ENCODE results near the gene SMIM29. TPM values are rescaled to one million over a fixed set of nuclear protein-coding genes. Genes with fewer than 3 reads are reported as not detected.

SMIM29 gene
- total RNA-seq, 6 experiments from 2014 or later: 35.0 to 44.8 (median 36.9) TPM

DNA sequence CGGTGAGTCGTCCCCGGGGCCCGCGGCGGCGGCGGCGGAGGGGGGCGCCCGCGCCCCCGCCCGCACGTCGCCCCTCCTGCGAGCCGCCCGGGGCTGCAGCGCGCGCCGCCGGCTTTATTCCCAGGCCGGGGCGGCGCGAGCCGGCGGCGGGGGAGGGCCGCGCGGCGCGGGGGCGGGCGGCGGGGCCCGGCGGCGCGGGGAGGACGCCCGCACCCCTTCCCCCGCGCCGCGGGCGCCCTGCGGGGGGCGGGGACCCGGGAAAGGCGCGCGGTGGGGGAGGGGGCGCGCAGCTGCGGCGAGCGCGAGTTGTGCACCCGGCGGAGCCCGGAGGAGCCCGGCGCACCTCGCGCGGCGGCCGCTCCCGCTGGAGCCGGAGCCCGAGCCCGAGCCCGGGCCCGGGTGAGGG lies 11.5 kb downstream of the SMIM29 start:
- Mint-ChIP-seq H3K36me3 (ENCODE audit: low read depth) (peaks cover 33% of the 10 kb centered on the region; the same call in 1 of the 2 replicates), H3K27ac (no peak overlapping the region), H3K4me3 (0 out of 2 replicates have a peak overlapping the region, but pooled peaks have one; percentile 78), H3K27me3 (ENCODE audit: insufficient read depth) (peaks cover 4% of the 10 kb centered on the region), H3K9me3 (no peaks in the 10 kb centered on the region), H3K4me1 (ENCODE audit: low read depth) (peaks cover 54% of the 10 kb centered on the region)
- no peak for TF ChIP-seq CTCF (IDR thresholded peaks at IDR 0.05)
- DNase-seq: no peak

DNA sequence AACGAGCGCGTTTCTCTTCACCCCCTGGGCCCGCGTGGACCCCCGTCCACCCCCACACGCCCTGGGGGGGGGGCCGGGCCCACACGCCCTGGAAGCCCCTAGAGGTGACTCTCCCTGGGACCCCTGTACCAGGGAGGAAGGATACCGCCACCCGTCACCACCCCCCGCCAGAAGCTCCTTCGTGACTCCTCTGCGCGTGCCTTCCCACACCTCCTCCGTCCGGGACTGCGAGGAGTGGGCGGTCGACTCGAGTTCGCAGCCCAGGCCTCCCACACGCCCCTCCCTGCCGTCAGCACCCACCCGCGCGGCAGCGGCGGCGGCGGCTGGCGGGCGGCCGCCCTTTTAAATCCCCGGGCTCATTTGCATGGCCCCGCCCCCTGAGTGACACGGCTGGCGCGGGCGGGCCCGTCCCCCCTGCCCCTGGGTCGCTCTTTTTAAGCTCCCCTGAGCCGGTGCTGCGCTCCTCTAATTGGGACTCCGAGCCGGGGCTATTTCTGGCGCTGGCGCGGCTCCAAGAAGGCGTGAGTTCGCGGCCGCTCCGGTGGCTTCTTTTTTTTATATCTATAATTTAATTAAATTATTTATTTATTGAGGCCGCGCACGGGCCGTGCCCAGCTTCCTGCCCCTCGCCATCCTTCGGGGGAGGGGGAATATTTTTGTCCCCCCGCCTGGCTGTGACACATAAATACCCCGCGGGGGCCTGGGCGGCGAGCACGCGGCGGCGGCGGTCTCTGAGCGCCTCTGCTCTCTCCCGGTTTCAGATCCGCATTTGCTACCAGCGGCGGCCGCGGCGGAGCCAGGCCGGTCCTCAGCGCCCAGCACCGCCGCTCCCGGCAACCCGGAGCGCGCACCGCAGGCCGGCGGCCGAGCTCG lies 12.1 kb downstream of the SMIM29 start, which contains the start of gene HMGA1:
TSS of gene HMGA1 (plus strand) at position 431 of the 873 bp plus-strand sequence. CDS start 3,908 bp downstream, outside the sequence.
- H3K4me1 Mint-ChIP-seq (ENCODE audit: low read depth): peaks cover 47% of the 10 kb centered on the region
- no peaks in the 10 kb centered on the region for H3K9me3 Mint-ChIP-seq
- H3K27me3 Mint-ChIP-seq (ENCODE audit: insufficient read depth): peaks cover 4% of the 10 kb centered on the region
- H3K27ac Mint-ChIP-seq: peak within 1 kb of the TSS; percentile 73
- peak within 1 kb of the TSS; percentile 82 for H3K4me3 Mint-ChIP-seq
- TF ChIP-seq CTCF (IDR thresholded peaks at IDR 0.05): no peak
- DNase-seq: peak; percentile 84
- H3K36me3 Mint-ChIP-seq (ENCODE audit: low read depth): peaks cover 26% of the 10 kb centered on the region; the same call in 1 of the 2 replicates

DNA sequence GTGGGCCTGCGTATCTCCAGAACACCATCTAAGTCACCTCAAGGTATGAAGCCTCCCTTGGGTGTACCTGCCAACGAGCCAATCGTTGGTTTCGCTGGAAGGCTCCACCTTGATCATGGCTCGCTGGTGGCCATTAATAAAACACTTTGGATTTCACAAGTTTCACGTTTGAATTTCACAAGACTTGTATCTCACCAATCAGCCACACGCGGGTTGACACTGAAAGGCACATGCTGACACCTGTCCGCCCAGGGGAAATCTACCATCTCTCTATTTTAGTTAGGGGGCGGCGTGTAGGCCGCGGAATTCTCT lies 12.7 kb downstream of the SMIM29 start:
- no peak for TF ChIP-seq CTCF (IDR thresholded peaks at IDR 0.05)
- Mint-ChIP-seq H3K27ac (peak overlapping the region; percentile 73), H3K9me3 (no peaks in the 10 kb centered on the region), H3K4me1 (ENCODE audit: low read depth) (peaks cover 41% of the 10 kb centered on the region), H3K36me3 (ENCODE audit: low read depth) (peaks cover 20% of the 10 kb centered on the region; the same call in 1 of the 2 replicates), H3K27me3 (ENCODE audit: insufficient read depth) (peaks cover 4% of the 10 kb centered on the region), H3K4me3 (peak overlapping the region; percentile 78)
- DNase-seq: no peak

DNA sequence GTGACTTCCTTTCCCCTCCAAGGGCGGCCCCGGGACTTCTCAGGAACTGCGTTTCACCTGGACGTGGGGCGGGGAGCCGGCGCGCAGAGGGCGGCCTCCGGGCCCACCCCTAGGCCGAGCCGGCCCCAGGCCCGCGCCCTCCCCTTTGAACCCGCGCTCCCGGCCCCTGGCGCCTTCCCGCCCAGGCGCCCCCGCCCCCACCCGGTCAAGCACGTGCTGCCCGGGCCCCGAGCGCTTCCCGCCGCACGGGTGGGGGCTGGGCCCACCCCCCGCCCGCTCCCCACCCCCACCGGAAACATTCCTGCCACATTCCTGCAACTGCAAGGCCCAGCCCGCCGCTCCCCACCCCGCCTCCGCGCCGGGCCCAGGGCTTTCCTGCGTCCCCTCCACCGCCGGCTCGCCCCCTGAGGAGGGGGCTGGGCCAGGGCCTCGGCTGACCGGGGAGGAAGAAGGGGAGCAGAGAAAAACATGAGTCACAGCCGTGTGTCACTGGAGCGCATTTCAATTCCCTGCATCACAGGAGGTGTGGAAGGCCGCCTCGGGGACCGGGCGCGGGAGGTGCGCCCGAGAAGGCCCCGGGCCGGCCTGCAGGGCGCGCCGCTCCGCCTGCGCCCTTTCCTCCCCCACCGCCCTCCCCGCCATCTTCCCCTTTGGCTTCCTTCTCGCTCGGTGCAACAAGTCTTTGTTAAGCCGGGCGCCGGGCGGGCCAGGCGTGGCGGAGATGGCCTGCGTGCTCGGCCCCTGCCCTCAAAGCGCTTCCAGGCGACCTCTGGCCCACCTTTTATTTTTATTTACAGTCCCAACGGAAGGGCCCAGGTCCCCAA lies 13.3 kb downstream of the SMIM29 start:
- TF ChIP-seq CTCF (IDR thresholded peaks at IDR 0.05): peak; percentile 34; the same call in 1 of the 2 replicates
- Mint-ChIP-seq H3K4me3 (peak overlapping the region; percentile 78), H3K36me3 (ENCODE audit: low read depth) (peaks cover 18% of the 10 kb centered on the region; the same call in 1 of the 2 replicates), H3K9me3 (no peaks in the 10 kb centered on the region), H3K27me3 (ENCODE audit: insufficient read depth) (peaks cover 4% of the 10 kb centered on the region), H3K27ac (peak overlapping the region; percentile 73), H3K4me1 (ENCODE audit: low read depth) (peaks cover 41% of the 10 kb centered on the region)
- DNase-seq: peak; percentile 89

DNA sequence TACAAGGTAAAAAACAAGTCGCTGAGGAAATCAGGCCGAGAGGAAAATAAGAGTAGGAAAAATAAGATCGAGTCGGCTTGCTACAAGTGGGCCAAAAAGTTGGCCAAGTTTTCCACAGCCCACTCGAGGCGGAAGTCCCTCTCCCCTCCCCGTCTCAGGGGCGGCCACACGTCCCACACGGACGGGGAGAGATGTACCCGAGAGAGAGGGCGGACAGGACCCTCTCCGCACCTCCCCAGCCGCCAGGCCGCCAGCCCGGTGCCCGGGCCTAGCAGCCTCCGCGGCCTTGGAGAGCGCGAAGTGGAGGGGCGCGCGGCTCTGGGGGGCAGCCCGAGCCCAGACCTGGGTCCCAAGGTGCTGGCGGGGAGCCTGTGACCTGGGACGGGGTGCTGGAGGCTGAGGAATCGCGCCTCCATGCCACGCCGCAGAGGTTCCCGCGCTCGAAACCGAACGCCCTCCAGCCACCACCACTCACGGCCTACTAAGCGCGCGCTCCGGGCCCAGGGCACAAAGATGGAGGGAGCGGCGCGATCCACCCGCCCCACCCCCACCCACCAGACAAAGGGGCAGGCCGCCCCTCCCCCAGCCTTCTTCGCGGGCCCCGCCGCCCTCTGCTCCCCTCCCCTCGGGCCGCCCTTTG lies 14.0 kb downstream of the SMIM29 start:
- Mint-ChIP-seq H3K9me3 (no peaks in the 10 kb centered on the region), H3K4me3 (no peak overlapping the region), H3K4me1 (ENCODE audit: low read depth) (peaks cover 40% of the 10 kb centered on the region), H3K36me3 (ENCODE audit: low read depth) (peaks cover 14% of the 10 kb centered on the region; the same call in 1 of the 2 replicates), H3K27ac (peak overlapping the region; percentile 8; the same call in 1 of the 2 replicates), H3K27me3 (ENCODE audit: insufficient read depth) (peaks cover 4% of the 10 kb centered on the region)
- no peak for TF ChIP-seq CTCF (IDR thresholded peaks at IDR 0.05)
- DNase-seq: no peak
